Measurements from ENCODE around the gene PALM3. TPM values are rescaled to one million over a fixed set of nuclear protein-coding genes. Genes with fewer than 3 reads are reported as not detected.

Gene PALM3
- total RNA-seq, 1 experiment from 2014 or later, result 3.3 TPM

- TF ChIP-seq CEBPB (IDR thresholded peaks at IDR 0.05; ENCODE audit: low read depth) (no peak), ATF3 (IDR thresholded peaks at IDR 0.05) (no peak), REST (IDR thresholded peaks at IDR 0.05; ENCODE audit: low read depth) (no peak), MAX (IDR thresholded peaks at IDR 0.05) (no peak), POLR2A (IDR thresholded peaks at IDR 0.05; ENCODE audit: borderline replicate concordance, extremely low read depth, insufficient read depth, insufficient read length) (no peak), ZNF274 (IDR thresholded peaks at IDR 0.05; ENCODE audit: low read depth, low read length) (no peak), EGR1 (IDR thresholded peaks at IDR 0.05; ENCODE audit: low read depth) (no peak)
- ChIA-PET CTCF (no interaction called here), POLR2A (no interaction called here), RAD21 (ENCODE audit: low non-redundant PET in 1 of 2, low total read pairs in 2 of 2, uncharacterized antibody in 2 of 2, unreplicated experiment in 2 of 2) (no interaction called here)
- peaks cover 0 to 6% of the 10 kb centered on the region in 2 experiments; a peak in 2 of 4 replicates for H3K36me3 ChIP-seq (ENCODE audit: control insufficient read depth in 1 of 2, insufficient read depth in 2 of 2, low read length in 2 of 2)
- no peaks in the 10 kb centered on the region for H3K79me2 ChIP-seq (ENCODE audit: insufficient read depth, low read length)
- no peak overlapping the region for H2AFZ ChIP-seq (ENCODE audit: low read depth, low read length, poor library complexity, severe bottlenecking)
- intact Hi-C loops (cut with micrococcal nuclease), result no loop called here
- H3K27me3 ChIP-seq (ENCODE audit: insufficient read depth, low read length), result no peaks in the 10 kb centered on the region
- no peak overlapping the region for H3K27ac ChIP-seq (ENCODE audit: low read depth, low read length)
- H3K9me2 ChIP-seq (ENCODE audit: insufficient read depth), result no peaks in the 10 kb centered on the region
- H3K9me3 ChIP-seq (ENCODE audit: control insufficient read depth in 1 of 2, insufficient read depth in 1 of 2, low read depth in 1 of 2, low read length in 2 of 2), result no peaks in the 10 kb centered on the region
- no peaks in the 10 kb centered on the region for H4K20me1 ChIP-seq (ENCODE audit: insufficient read depth)
- H3K4me1 ChIP-seq (ENCODE audit: control insufficient read depth in 1 of 2, insufficient read depth in 2 of 2, low read length in 2 of 2), result peaks cover 10 to 22% of the 10 kb centered on the region in 2 experiments
- DNase-seq (ENCODE audit: low read depth, low spot score) (no peak), ATAC-seq (no peak)
- no peak overlapping the region for H3K4me3 ChIP-seq (replicated peaks in 1 of 2; ENCODE audit: low read depth in 1 of 2, low read length in 2 of 2)
- BruUV-seq (replicated peaks), result no TSS peak
- no peak overlapping the region for H3K9ac ChIP-seq (ENCODE audit: low read length)
- no peak overlapping the region for H3K4me2 ChIP-seq (ENCODE audit: low read length)
Measured at GRCh38 chr19:14054099-14054498, 7.8 kb downstream of the PALM3 start.

All from HCT116 (cell line).